CD4-positive, alpha-beta memory T cell (primary cell): Measurements from ENCODE around the gene ATP9A. TPM values are rescaled to one million over a fixed set of nuclear protein-coding genes. Genes with fewer than 3 reads are reported as not detected.
A peak's percentile ranks its signal among the peaks of the same experiment; 100 is the strongest.

Source experiments
- CTCF ChIA-PET: fragments of 350-600 bp; sonication (Branson Sonifier 250); formaldehyde crosslinking; loops from one replicate; lab custom pipeline; 2021; ENCODE audit warnings: inconsistent platforms; ENCODE audit not compliant: partially characterized antibody; lab: Charles Lee
- POLR2A ChIA-PET: fragments of 350-600 bp; sonication (Branson Sonifier 250); formaldehyde crosslinking; loops from one replicate; lab custom pipeline; 2021; ENCODE audit not compliant: partially characterized antibody; lab: Charles Lee
- DNase-seq, 5 donors: peaks; one replicate each; pipeline versions ENCODE4 v3.0.0 to v3.0.0-alpha.2; 2020 to 2022; ENCODE audit warnings: mixed read lengths in 1 of 5
- H3K27ac ChIP-seq: one replicate; pipeline ENCODE4 v1.7.0; 2013; ENCODE audit warnings: low read depth, low read length
- H3K27me3 ChIP-seq: 2 replicates; pipeline ENCODE4 v1.7.0; 2013; ENCODE audit warnings: mild to moderate bottlenecking, low read length, moderate library complexity; ENCODE audit not compliant: insufficient read depth
- H3K36me3 ChIP-seq: 2 replicates; pipeline ENCODE4 v1.7.0; 2013; ENCODE audit warnings: mild to moderate bottlenecking, low read length, moderate library complexity; ENCODE audit not compliant: insufficient read depth
- H3K4me1 ChIP-seq: 2 replicates; pipeline ENCODE4 v1.7.0; 2013; ENCODE audit warnings: mild to moderate bottlenecking, low read length, moderate library complexity; ENCODE audit not compliant: insufficient read depth
- H3K4me3 ChIP-seq, 2 donors: one replicate each; pipeline ENCODE4 v1.7.0; 2013; ENCODE audit warnings: low read length in 2 of 2, mild to moderate bottlenecking in 1 of 2
- H3K9me3 ChIP-seq, 2 donors: one replicate each; pipeline ENCODE4 v1.7.0; 2013; ENCODE audit warnings: low read length in 2 of 2, control low read depth in 1 of 2; ENCODE audit not compliant: control insufficient read depth in 1 of 2
- H3K27ac Mint-ChIP-seq, 7 donors: one replicate each; pipeline ENCODE4 v1.8.0; 2020 to 2021; ENCODE audit warnings: mixed read lengths in 7 of 7, mild to moderate bottlenecking in 6 of 7, inconsistent platforms in 3 of 7, moderate library complexity in 3 of 7
- H3K27me3 Mint-ChIP-seq, 2 donors: one replicate each; pipeline ENCODE4 v1.8.0; 2020 to 2021; ENCODE audit warnings: mixed read lengths in 2 of 2
- H3K36me3 Mint-ChIP-seq, 2 donors: one replicate each; pipeline ENCODE4 v1.8.0; 2020 to 2021; ENCODE audit warnings: mixed read lengths in 2 of 2, inconsistent platforms in 1 of 2, mild to moderate bottlenecking in 1 of 2
- H3K4me1 Mint-ChIP-seq, 4 donors: one replicate each; pipeline ENCODE4 v1.8.0; 2020 to 2021; ENCODE audit warnings: mixed read lengths in 4 of 4, mild to moderate bottlenecking in 1 of 4
- H3K4me3 Mint-ChIP-seq, 8 donors: one replicate each; pipeline ENCODE4 v1.8.0; 2020 to 2021; ENCODE audit warnings: mixed read lengths in 8 of 8, mild to moderate bottlenecking in 7 of 8, moderate library complexity in 6 of 8, inconsistent platforms in 3 of 8
- H3K9me3 Mint-ChIP-seq, 8 donors: one replicate each; pipeline ENCODE4 v1.8.0; 2020 to 2021; ENCODE audit warnings: mixed read lengths in 8 of 8, mild to moderate bottlenecking in 5 of 8, inconsistent platforms in 3 of 8, moderate library complexity in 1 of 8
- intact Hi-C: fragments of 100-400 bp; cut with micrococcal nuclease; formaldehyde crosslinking; loops from one replicate; pipeline ENCODE4 v1.15.1; 2023
- polyA plus RNA-seq, 2 donors: library from polyadenylated mRNA; unstranded; fragments of 300-500 nt; fragmentation: Illumina TruSeq; gene quantifications; one replicate each; pipeline ENCODE4 v1.2.3, GENCODE V29; 2021
- total RNA-seq, 2 experiments: library from RNA; stranded (reverse); gene quantifications; one replicate each; pipeline ENCODE4 v1.2.3, GENCODE V29; 2021

ATP9A gene
- total and polyA plus RNA-seq, 4 experiments from 2014 or later: 0.14 to 1.0 (median 0.32) TPM

DNA sequence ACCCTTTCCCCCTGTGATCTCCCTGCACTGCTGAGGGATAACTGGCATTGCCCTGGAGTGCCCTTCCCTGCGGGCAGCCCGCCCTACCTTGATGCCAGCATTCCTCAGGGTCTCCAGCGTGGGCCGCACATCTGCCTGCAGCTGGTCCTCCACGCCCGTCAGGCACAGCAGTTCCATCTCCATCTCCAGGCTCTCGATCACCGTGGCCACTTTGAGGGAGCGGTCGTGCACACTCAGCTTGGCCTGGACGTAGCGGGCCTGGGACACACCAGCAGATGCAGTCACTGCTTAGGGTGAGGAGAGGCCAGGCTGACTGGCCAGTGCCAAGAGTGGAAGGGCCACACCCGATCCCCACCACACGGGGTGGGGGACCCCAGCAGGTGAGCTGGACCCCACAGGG, 143.1 kb downstream of the ATP9A start:
- no peaks in the 10 kb centered on the region for H3K36me3 ChIP-seq
- Mint-ChIP-seq H3K27me3 (peaks cover 6 to 7% of the 10 kb centered on the region in 2 donors), H3K4me1 (peaks cover 2 to 11% (median 6%) of the 10 kb centered on the region in 4 donors), H3K27ac (no peak overlapping the region), H3K36me3 (no peaks in the 10 kb centered on the region), H3K9me3 (no peaks in the 10 kb centered on the region), H3K4me3 (no peak overlapping the region)
- H3K27me3 ChIP-seq: no peaks in the 10 kb centered on the region
- DNase-seq: no peak
- POLR2A ChIA-PET: no interaction called here
- no peaks in the 10 kb centered on the region for H3K9me3 ChIP-seq
- no peak overlapping the region for H3K27ac ChIP-seq
- no peak overlapping the region for H3K4me3 ChIP-seq
- no peaks in the 10 kb centered on the region for H3K4me1 ChIP-seq
- intact Hi-C loops: loop anchor here (2.0 kb wide), 1 partner anchor 30 kb away; no protein-coding TSS in a partner anchor
- CTCF ChIA-PET: interaction anchor here (0.6 to 2.0 kb wide), 3 partner anchors 11 to 904 kb away, joined by 3 to 5 read pairs (median 4); no protein-coding TSS in a partner anchor

DNA sequence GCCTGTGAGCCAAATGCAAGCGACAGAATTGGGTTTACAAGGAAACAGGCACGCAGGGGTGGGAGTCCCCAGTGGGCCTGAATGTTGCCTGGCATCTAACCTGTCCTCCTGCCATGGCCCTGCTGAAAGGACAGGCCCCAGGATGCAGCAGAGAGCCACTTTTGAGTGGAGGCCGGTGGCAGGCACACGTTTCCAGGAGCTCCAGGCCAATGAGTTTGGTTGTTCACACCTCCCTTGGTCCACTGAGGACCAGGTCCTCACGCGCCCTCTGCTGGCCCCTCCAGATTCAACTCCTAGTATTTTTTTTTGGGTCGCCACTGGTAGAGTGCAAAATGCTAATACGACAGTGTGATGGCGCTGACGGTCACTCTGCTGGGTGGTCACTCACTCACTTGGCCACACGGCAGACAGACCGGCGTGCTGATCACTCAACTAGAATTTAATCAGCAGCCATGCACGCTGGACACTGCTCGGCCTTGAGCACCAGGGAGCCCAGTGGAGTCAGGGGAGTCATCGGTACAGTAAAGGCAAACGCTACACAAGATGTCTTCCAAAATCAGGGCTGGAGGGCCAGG, 143.9 kb downstream of the ATP9A start:
- no peak overlapping the region for H3K27ac Mint-ChIP-seq
- Histone ChIP-seq H3K27me3 (no peaks in the 10 kb centered on the region), H3K4me3 (no peak overlapping the region), H3K9me3 (no peaks in the 10 kb centered on the region), H3K4me1 (no peaks in the 10 kb centered on the region), H3K36me3 (no peaks in the 10 kb centered on the region), H3K27ac (no peak overlapping the region)
- H3K27me3 Mint-ChIP-seq: peaks cover 2 to 3% of the 10 kb centered on the region in 2 donors
- DNase-seq: peak; percentile 47 to 56 (median 54)
- no peak overlapping the region for H3K4me3 Mint-ChIP-seq
- CTCF ChIA-PET: interaction anchor here (0.6 to 3.7 kb wide), 11 partner anchors 10 to 638 kb away, joined by 3 to 16 read pairs (median 3); no protein-coding TSS in a partner anchor
- no peaks in the 10 kb centered on the region for H3K9me3 Mint-ChIP-seq
- peaks cover 2 to 11% (median 5%) of the 10 kb centered on the region in 4 donors for H3K4me1 Mint-ChIP-seq
- intact Hi-C loops: loop anchor here (1.0 to 2.0 kb wide), 2 partner anchors 29 to 252 kb away; no protein-coding TSS in a partner anchor
- H3K36me3 Mint-ChIP-seq: no peaks in the 10 kb centered on the region
- POLR2A ChIA-PET: no interaction called here

DNA sequence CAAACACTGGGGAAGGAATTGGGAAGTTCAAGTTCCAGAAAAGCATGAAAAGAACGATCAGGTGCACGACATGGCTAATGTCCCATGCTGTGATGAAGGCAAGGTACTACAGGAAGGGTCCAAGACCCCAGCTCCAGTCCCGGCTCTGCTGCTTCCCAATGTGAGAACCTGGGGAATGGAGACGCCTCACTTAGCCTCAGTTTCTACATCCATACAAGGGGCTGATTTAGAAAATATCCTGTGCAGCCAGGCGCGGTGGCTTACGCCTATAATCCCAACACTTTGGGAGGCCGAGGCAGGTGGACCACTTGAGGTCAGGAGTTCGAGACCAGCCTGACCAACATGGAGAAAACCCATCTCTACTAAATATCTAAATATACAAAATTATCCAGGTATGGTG, 144.9 kb downstream of the ATP9A start:
- DNase-seq: no peak
- Mint-ChIP-seq H3K27me3 (peaks cover 2 to 3% of the 10 kb centered on the region in 2 donors), H3K36me3 (no peaks in the 10 kb centered on the region), H3K4me3 (no peak overlapping the region), H3K4me1 (peaks cover 1 to 4% (median 2%) of the 10 kb centered on the region in 4 donors), H3K9me3 (no peaks in the 10 kb centered on the region), H3K27ac (no peak overlapping the region)
- H3K4me3 ChIP-seq: no peak overlapping the region
- no peak overlapping the region for H3K27ac ChIP-seq
- no peaks in the 10 kb centered on the region for H3K36me3 ChIP-seq
- H3K27me3 ChIP-seq: no peaks in the 10 kb centered on the region
- ChIA-PET POLR2A (interaction anchor here (0.7 kb wide), 1 partner anchor 238 kb away, joined by 3 read pairs; no protein-coding TSS in a partner anchor), CTCF (interaction anchor here (1.0 to 3.7 kb wide), 13 partner anchors 9 to 636 kb away, joined by 3 to 16 read pairs (median 3); no protein-coding TSS in a partner anchor)
- H3K9me3 ChIP-seq: no peaks in the 10 kb centered on the region
- H3K4me1 ChIP-seq: no peaks in the 10 kb centered on the region
- intact Hi-C loops: no loop called here

DNA sequence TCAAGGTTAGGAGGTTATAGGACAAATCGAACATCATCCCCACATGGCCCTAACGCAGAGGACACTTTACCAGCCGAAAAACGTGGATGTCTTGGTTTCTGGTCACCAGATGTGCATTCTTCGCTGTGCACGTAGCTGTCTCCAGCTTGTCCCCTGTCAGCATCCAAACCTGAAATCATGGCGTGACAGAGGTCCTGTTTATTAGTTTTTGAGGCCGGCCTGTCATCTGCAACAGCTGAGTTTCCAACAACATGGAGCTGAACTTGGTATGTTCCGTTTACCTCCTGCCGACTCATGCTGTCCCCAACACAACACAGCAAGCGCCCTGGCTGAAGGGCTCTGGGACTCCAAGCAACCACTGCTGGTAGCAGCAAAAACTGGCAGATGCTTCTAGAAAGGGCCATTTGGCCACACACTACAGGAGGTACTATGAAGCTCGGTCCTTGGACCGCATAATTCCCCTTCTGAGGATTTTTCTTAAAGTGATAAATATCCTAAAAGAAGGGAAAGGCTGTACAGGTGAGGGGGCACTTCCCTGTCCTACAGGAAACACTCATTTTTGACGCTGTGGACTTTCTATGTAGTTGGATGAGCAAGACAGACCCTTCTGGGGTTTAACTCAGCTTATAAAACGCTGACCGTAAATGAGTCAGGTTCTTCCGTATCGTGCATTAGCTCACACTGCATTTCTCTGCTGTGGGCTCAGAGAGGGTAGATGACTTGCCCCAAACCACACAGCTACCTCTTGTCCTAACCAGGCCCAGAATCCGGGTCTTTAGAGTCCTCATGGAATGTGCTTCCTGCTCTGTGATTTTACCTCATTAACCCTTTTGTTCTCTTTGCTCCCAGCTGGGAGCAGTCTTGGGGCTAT, 146.0 kb downstream of the ATP9A start:
- no peak overlapping the region for H3K27ac Mint-ChIP-seq
- Histone ChIP-seq H3K9me3 (no peaks in the 10 kb centered on the region), H3K4me3 (no peak overlapping the region), H3K4me1 (no peaks in the 10 kb centered on the region), H3K27me3 (no peaks in the 10 kb centered on the region), H3K27ac (no peak overlapping the region), H3K36me3 (no peaks in the 10 kb centered on the region)
- H3K36me3 Mint-ChIP-seq: no peaks in the 10 kb centered on the region
- peaks cover 2 to 3% of the 10 kb centered on the region in 2 donors for H3K27me3 Mint-ChIP-seq
- ChIA-PET POLR2A (interaction anchor here (0.7 kb wide), 1 partner anchor 237 kb away, joined by 3 read pairs; no protein-coding TSS in a partner anchor), CTCF (interaction anchor here (0.6 to 3.7 kb wide), 15 partner anchors 8 to 635 kb away, joined by 3 to 16 read pairs (median 4); no protein-coding TSS in a partner anchor)
- no peaks in the 10 kb centered on the region for H3K9me3 Mint-ChIP-seq
- peaks cover 0 to 4% (median 2%) of the 10 kb centered on the region in 4 donors for H3K4me1 Mint-ChIP-seq
- intact Hi-C loops: no loop called here
- H3K4me3 Mint-ChIP-seq: no peak overlapping the region
- DNase-seq: no peak

DNA sequence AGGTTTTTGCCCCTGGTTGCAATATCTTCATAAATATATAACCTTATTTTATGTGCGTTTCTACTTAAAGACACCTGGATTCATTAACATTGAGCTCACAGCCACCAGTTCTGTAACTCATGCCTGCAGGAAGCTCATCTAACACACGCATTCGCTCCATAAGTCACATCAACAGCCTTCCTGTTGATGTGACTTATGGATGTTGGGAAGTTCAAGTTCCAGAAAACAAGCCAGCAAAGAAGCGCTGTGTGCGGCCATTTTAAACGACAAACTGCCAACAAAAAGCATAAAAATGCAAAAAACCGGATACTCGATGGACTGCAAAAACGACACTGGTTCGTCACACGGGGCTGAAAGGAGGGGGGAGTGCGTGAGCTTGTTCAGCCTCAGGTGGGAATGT, 147.8 kb downstream of the ATP9A start:
- intact Hi-C loops: no loop called here
- H3K36me3 Mint-ChIP-seq: no peaks in the 10 kb centered on the region
- H3K27ac Mint-ChIP-seq: no peak overlapping the region
- H3K4me3 ChIP-seq: no peak overlapping the region
- no peaks in the 10 kb centered on the region for H3K36me3 ChIP-seq
- POLR2A ChIA-PET: no interaction called here
- CTCF ChIA-PET: interaction anchor here (1.2 to 1.4 kb wide), 2 partner anchors 8 to 23 kb away, joined by 4 to 6 read pairs; no protein-coding TSS in a partner anchor
- peaks cover 0 to 4% (median 2%) of the 10 kb centered on the region in 4 donors for H3K4me1 Mint-ChIP-seq
- H3K27me3 Mint-ChIP-seq: peaks cover 2 to 3% of the 10 kb centered on the region in 2 donors
- H3K4me1 ChIP-seq: no peaks in the 10 kb centered on the region
- no peak overlapping the region for H3K4me3 Mint-ChIP-seq
- DNase-seq: no peak
- no peak overlapping the region for H3K27ac ChIP-seq
- no peaks in the 10 kb centered on the region for H3K27me3 ChIP-seq
- H3K9me3 Mint-ChIP-seq: no peaks in the 10 kb centered on the region
- no peaks in the 10 kb centered on the region for H3K9me3 ChIP-seq

DNA sequence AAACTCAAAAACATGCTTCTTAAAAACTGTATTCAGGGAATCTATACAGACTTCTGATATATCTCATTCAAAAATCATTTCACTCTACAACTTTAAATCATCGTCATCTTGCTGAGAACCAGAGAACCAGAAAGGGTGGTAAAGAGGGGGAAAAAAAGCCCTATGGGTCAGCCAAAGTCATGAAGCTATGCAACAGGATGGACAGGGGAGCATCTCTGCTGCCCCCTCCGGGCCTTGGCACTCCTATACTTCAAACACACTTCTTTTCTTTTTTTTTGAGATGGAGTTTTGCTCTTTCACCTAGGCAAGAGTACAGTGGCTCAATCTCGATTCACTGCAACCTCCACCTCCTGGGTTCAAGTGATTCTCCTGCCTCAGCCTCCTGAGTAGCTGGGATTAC, 152.1 kb downstream of the ATP9A start:
- intact Hi-C loops: no loop called here
- Histone ChIP-seq H3K9me3 (no peaks in the 10 kb centered on the region), H3K4me1 (no peaks in the 10 kb centered on the region), H3K36me3 (no peaks in the 10 kb centered on the region), H3K27ac (no peak overlapping the region), H3K4me3 (no peak overlapping the region), H3K27me3 (no peaks in the 10 kb centered on the region)
- peaks cover 1 to 4% of the 10 kb centered on the region in 2 donors for H3K27me3 Mint-ChIP-seq
- no peak for DNase-seq
- CTCF ChIA-PET: no interaction called here
- no peak overlapping the region for H3K27ac Mint-ChIP-seq
- H3K9me3 Mint-ChIP-seq: no peaks in the 10 kb centered on the region
- no peak overlapping the region for H3K4me3 Mint-ChIP-seq
- no peaks in the 10 kb centered on the region for H3K4me1 Mint-ChIP-seq
- H3K36me3 Mint-ChIP-seq: no peaks in the 10 kb centered on the region
- POLR2A ChIA-PET: no interaction called here

DNA sequence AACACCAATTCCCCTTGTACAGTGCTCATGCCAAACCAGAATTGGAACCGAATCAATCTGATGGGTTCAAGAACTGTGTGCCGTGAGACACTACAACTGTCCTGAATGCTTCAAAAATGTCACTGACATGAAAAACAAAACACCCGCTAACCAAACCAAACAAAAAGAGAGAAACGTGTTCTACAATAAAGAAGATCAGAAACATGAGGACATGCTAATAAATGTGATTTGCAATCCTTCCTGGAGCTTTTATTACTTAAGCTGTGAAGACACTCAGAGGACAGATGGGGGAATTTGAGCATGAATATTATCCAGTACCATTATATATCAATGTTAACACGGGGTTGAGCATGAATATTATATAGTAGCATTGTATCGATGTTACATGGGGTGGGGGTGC, 153.5 kb downstream of the ATP9A start:
- H3K27me3 ChIP-seq: peaks cover 6% of the 10 kb centered on the region
- H3K4me1 Mint-ChIP-seq: peaks cover 0 to 13% (median 4%) of the 10 kb centered on the region in 4 donors
- H3K4me3 Mint-ChIP-seq: no peak overlapping the region
- ChIA-PET POLR2A (no interaction called here), CTCF (interaction anchor here (0.6 to 1.7 kb wide), 4 partner anchors 10 to 246 kb away, joined by 3 to 5 read pairs (median 4); no protein-coding TSS in a partner anchor)
- peaks cover 12% of the 10 kb centered on the region for H3K4me1 ChIP-seq
- no peak for DNase-seq
- peaks cover 2 to 11% of the 10 kb centered on the region in 2 donors for H3K27me3 Mint-ChIP-seq
- no peaks in the 10 kb centered on the region for H3K36me3 ChIP-seq
- H3K9me3 Mint-ChIP-seq: no peaks in the 10 kb centered on the region
- no peak overlapping the region for H3K27ac Mint-ChIP-seq
- H3K9me3 ChIP-seq: no peaks in the 10 kb centered on the region
- H3K36me3 Mint-ChIP-seq: no peaks in the 10 kb centered on the region
- H3K27ac ChIP-seq: no peak overlapping the region
- intact Hi-C loops: no loop called here
- H3K4me3 ChIP-seq: no peak overlapping the region
